SIG-M5 treated with dmso at 0.1 percent for 504 hours (cell line): Measurements from ENCODE around the gene PSMD8.

ENCODE experiments used
- DNase-seq: peaks from one replicate; lab custom pipeline; 2025; ENCODE audit not compliant: unreplicated experiment; lab: John Stamatoyannopoulos, UW

The PSMD8 gene

DNA sequence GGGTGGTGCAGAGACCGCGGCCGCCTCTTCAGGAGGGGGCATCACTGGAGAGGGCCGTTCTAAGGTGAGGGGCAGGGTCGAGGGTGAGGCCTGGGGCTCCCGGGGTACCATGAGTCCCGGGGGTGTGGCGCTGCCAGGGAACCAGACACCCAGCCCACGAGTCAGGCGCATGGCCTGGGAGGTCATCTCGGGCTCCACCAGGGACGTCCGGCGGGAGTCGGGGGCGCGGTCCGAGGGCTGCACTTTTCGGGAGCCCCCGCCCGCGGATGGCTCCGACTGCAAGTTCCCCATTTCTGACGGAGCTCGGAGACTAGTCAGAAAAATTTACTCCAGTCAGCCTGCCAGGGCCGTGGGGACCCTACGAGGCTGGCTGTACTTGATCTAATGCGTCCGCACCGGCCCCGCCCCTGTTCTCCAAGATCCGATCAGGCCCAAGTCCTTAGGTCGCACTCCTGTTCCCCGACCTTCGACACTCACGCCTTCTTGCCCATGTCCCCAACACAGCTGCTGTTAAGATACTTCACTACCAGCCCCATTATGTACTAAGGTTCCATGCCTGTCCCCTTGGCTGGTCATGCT, 12.7 kb downstream of the PSMD8 start:
- peak; percentile 33 for DNase-seq

DNA sequence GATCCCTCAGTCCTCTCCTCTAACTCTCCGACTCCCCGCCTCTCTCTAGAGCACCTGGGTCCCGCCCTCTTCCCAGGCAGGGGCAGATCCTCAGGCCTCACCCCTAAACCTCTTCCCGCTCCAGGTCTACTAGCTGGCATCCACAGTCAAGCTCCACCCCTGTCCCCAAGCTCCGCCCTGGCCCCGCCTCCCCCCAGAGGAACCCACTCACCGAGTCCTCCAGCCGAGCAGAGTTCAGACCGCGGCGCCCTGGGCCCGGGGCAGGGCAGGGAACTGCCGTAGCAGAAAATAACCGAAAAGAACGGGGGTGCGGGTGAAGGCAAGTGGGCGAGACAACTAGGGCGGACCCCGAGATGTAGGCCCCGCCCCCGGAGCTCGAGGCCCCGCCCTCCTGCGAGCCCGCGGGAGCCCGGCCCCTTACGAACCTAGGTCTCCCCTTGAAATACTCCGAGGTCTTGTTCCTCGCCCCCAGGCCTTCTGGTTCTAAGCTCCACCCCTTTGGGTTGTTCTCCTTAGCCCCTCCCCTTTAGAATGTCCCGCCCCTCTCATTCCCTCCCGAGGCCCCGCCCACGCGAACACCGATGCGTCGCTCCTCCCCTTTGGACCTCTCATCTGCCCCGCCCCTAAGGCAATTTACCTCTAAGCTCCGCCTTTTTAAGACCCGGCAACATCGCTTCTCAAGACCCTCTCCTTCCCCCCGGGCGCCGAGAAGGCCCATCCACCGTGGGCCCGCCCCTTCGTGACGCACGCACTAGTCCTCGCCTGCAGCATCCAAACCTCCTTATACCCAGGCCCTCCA, 13.4 kb downstream of the PSMD8 start, which contains the start of gene GGN:
Gene GGN, minus strand, starts transcription at position 485 of the 799 bp plus-strand sequence. CDS start 773 bp downstream, outside the sequence.
- peak; percentile 73 for DNase-seq

DNA sequence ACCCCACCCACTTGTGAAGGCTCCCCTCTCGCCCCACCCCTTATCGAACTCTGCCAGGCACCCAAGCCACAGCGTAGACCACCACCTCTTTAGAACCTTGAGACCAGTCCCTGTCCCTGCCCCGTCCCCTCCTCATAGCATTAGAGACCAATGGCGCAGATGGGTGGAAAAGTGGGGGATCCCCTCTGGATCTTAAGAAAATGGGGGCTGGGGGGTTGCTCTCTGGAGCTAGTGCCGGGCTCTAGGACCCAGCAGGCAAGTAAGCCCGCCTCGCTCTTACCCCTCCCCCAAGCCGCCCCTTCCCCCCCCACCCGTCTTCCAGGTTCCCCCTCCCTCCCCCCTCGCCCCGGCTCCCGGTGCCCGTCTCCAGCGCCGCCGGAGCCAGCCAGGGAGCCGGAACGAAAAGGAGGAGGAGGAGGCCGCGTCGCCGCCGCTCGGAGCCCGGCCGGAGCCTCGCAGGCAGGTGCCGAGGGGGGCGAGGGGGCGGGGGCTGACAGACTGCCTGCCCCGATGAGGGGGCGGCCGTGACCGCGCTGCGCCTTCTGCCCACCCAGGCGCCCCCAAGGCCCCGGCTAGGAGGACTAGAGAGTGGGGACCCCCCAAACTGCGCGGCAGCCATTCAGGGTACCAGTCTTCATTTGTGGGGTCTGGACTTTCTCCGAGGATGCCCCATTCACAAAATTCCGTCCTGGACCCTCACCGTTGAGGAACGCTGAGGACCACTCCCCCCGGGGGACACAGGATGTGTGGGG, 14.2 kb downstream of the PSMD8 start, which contains the start of gene SPRED3:
Gene SPRED3, plus strand, starts transcription at position 349 of the 752 bp plus-strand sequence. CDS start 1,606 bp downstream, outside the sequence.
- no peak for DNase-seq

DNA sequence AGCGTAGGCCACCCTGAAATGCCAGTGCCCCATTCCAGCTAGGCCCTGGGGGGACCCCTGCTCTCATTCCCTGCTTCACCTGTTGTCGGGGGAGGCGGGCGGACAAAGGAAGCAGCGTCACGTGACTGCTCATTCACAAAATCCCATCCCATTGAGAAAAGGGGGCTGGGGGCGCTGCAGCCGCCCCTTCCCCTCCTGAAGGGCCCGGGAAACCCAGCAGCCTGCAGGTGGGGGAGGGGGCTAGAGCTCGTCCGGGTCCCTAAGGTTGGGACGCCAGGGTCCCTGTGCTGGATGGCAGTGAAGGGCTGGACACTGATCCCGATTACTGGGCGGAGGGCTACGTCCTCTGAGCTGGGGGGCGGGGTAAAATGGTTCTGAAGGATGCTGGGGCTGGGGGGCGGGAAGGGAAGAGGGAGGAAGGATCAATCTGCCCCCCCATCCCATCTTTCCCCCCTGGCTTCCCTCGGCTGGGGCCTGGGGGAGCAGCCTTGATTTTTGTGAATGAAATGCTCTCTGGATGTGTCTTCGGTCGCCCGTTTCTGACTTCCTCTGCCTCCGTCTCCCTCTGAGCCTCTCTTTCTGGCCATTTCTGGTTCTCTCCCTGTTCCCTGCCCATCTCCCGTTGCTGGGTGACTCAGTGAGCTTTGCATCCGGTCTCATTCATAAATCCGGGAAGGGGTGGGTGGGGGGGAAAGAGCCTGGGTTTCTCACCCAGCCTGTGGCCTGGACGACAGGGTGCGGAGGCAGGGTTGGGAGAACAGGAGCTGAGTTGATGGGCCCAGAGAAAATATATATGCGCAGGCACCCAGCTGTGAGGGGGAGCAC, 14.9 kb downstream of the PSMD8 start:
- no peak for DNase-seq

DNA sequence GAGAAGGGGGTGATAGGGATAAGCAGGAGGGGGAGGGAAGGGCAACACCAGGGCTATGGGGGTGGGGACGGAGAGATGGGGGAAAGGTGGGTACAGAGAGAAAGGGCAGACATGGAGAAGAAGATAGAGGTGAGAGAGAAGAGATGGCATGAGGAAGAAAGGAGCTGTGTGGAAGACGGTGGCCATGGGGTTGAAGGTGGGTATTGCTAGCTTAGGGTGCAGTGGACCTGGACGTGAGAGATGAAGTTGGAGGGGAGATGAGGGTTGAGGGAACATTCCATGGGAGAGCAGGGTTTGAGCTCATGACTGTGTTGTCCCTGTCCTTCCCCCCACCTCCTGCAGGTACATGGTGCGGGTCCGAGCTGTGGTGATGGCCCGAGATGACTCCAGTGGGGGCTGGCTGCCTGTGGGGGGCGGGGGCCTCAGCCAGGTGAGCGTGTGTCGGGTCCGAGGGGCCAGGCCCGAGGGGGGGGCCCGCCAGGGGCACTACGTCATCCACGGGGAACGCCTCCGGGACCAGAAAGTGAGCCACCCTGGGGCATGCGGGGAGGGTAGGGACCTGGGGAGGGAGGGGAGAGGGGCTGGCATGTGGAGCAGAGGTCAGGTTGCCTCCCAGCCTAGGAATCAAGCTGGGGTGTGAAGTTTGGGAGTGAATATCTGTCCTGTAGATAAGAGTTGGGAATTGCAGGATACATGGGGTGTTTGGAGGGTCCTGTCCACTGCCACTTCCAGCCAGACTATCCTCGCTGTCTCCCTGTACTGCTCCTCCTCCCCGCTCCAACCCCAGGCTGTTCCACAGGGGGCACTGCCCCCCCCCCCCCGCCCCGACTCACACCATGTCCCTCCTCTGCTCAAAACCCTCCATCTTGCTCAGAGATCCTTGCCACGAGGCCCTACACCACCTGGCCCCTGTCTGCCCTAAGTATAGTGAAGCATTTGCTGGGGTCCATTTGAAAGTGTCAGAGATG, 15.9 kb downstream of the PSMD8 start:
- no peak for DNase-seq

DNA sequence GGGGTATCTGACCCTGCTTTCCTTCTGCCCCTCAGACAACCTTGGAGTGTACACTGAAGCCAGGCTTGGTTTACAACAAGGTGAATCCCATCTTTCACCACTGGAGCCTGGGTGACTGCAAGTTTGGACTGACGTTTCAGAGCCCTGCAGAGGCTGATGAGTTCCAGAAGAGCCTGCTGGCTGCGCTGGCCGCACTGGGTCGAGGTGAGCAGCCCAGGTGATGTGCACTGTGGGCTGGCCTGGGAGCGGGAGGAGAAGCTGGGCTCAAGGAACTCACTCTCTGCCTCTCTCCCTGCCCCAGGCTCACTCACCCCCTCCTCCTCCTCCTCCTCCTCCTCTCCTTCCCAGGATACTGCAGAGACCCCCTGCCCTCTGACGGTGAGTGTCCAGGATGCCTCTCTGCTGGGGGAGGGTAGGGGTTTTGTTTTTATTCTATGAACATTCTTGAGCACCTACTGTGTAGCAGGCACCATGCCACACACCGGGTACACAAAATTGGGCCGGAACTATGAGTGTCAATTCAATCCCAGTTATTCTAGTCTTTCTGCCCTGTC, 17.6 kb downstream of the PSMD8 start:
- no peak for DNase-seq

DNA sequence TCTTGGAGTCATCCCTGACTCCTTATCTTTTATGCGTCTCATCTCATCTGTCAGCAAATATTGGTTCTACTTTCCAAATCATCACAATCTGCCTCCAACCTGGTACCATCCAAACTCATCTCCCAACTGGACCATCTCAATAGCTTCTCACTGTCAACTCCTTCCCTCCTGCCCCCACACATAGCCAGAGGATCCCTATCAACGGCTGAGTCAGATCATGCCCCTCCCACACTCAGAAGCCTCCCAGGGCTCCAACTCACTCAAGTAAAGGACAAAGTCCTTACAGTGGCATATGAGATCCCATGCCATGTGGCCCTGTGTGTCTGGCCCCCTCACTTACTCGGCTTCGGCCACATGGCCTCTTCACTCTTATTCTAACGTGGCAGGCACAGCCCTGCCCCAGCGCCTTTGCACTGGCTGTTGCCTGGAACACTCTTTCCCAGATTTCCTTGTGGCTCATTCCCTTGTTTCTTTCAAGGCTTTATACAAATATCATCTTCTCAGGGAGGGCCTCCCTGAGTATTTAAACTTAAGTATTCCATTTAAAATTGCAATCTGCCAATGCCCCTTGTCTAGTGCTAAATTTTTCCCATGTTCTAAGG, 18.4 kb downstream of the PSMD8 start:
- no peak for DNase-seq

DNA sequence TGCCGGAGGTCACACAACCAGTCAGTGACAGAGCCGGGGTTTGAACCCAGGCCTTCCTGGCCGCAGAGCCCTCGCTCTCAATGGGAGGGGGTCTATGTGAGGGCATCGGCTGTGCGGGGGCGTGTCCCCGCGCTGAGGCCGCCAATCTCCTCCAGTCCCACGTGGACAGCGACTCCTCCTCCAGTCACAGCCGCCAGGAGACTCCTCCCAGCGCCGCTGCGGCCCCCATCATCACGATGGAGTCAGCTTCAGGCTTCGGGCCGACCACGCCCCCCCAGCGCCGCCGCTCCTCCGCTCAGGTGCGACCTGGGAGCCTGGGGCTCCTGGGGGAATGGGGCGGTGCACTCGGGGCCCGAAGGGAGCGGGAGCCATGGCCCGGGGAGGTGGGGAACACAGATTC, 20.1 kb downstream of the PSMD8 start:
- DNase-seq, result no peak

DNA sequence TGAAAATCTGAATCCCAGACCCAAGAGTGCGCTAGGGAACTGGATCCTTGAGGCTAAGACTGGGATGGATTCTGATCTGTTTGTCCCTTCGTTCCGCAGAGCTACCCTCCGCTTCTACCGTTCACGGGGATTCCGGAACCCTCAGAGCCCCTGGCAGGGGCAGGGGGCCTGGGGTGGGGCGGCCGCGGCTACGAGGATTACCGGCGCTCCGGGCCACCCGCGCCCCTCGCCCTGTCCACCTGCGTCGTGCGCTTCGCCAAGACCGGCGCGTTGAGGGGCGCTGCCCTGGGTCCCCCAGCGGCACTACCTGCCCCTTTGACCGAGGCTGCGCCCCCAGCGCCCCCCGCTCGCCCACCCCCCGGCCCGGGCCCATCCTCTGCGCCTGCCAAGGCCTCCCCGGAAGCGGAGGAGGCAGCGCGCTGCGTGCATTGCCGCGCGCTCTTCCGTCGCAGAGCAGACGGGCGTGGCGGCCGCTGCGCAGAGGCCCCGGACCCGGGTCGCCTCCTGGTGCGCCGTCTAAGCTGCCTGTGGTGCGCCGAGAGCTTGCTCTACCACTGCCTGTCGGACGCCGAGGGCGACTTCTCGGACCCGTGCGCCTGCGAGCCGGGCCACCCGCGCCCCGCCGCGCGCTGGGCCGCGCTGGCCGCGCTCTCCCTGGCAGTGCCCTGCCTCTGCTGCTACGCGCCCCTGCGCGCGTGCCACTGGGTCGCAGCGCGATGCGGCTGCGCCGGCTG, 21.2 kb downstream of the PSMD8 start:
- DNase-seq, result no peak

DNA sequence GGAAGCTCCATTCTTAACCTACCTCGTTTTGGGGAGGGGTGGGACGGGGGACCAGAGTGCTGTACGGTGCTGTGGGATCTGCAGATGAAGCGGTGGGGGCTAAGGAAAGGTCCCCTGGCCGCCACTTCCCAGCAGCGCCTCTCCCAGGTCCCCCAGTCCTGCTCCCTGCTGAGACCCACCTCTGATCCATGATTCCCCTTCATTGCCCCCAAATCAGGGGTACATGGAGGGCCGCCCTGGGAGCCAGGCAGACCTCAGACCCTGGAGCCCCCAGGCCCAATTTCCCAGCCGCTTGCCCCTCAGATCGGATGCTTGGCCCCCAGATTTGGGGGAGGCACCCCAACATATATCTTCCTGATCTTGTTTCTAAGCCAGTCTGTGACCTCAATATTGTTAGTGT, 24.7 kb downstream of the PSMD8 start:
- DNase-seq, result no peak

DNA sequence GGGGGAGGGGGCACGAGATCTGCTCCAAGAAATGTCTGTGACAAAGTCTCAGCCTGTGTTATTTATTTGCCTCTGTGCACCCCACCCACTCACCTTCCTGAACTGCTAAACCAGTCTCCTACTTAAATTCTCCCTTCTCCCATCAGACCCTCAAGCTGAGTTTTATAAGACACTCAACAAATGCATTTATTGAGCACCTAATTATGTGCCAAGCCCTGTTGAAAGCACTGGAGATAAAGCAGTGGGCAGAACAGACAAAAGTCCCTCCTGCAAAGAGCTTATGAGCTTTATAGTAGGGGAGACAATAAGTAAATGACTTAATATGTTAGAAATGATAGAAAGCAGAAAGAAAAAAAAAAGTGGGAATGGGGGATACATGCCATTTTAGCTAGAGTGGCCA, 25.2 kb downstream of the PSMD8 start:
- no peak for DNase-seq

DNA sequence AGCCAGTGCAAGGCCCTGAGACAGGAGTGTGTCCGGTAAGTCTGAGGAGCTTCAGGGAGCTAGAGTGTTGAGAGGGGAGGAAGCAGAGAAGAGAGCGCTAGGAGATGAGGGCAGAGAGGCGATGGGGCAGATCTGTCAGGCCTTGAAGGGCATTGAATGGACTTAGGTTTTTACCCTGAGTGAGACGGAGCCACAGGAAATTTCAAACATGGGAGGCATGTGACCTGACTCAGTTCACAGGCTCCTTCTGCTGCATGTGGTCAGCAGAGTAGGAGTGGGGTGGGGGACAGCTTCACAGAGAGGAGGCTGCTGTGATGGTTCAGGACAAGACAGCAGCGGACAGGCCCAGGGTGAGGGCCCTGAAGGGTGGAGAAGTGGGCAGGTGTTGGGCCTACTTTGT, 26.0 kb downstream of the PSMD8 start:
- no peak for DNase-seq

DNA sequence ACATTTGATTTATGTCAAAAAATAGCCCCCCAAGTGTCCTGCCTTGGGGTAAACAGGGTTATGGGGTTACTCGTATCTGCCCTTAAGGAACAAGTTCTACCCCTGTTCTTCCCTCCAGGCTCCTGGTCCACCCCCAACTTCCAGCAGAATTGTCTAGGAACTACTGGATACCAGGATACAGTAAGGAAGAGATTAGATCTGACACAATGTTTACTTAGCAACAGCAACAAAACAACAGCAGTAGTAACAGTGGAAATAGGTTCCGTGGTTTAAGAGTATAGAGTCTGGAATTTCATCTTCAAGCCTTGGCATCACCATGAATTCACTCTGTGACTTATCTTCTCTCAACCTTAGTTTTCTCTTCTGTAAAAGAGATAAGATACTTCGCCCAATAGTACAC, 26.8 kb downstream of the PSMD8 start:
- no peak for DNase-seq

DNA sequence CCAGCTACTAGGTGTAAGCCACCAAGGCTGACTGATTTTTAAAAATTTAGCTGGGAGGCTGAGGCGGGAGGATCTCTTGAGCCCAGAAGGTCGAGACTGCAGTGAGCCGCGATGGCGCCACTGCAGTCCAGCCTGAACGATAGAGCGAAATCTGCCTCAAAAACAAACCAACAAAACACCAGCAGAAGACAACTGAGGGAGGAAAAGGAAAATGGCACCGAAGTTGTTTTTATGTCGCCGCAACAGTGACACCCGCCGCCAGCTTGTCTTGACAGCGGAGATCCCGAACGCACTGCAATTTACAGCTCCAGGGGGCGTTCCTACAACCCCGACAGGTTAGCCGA, 28.2 kb downstream of the PSMD8 start:
- DNase-seq, result no peak

DNA sequence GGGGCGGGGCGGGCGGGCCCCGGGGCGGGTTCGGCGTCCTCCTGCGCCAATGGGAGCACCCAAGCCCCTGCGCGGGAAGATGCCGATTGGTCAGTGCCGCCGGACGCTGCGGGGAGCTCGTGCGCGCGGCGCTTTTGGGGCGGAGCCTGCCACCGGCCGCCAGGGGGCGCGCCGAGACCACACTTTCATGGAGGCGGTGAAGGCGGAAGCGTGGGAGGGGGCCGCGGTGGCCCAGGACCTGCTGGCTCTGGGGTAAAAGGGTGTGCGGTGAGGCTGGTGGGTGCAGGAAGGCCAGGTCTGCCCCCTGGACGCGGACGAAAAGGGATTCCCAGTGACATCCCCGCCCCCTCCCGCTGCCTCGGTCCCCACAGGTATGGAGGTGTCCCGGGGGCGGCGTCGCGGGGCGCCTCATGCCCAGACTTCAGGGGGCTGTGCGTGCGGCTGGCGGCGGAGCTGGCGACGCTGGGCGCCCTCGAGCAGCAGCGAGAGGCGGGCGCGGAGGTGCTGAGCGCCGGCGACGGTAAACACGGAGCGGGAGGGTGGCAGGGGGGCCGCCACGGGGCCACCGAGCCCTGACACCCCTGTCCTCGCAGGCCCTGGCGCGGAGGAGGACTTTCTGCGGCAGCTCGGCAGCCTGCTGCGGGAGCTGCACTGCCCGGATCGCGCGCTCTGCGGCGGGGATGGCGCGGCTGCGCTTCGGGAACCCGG, 28.8 kb downstream of the PSMD8 start, which contains the start of gene FAM98C:
Gene FAM98C, plus strand, starts transcription at position 127 of the 708 bp plus-strand sequence. Its CDS starts 61 bp downstream, at position 188.
- DNase-seq, result peak; percentile 93

DNA sequence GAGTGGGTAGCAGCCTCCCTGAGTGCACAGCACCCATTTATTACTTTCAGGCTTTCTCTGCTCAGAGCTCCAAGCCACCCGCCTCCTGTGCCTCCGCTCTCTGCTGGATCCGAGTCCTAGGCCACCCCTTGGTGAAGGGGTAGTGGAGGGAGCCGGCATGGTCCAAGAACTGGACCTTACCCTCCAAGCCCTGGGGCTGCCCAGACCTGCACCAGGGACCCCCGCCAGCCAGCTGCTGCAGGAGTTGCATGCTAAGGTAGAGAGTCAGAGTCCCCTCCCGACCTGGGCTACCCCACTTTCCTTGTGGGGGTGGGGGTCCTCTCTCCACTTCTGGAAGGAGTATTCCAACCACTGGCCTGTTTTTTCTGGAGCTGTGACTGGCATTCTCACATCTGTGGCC, 30.5 kb downstream of the PSMD8 start:
- no peak for DNase-seq

DNA sequence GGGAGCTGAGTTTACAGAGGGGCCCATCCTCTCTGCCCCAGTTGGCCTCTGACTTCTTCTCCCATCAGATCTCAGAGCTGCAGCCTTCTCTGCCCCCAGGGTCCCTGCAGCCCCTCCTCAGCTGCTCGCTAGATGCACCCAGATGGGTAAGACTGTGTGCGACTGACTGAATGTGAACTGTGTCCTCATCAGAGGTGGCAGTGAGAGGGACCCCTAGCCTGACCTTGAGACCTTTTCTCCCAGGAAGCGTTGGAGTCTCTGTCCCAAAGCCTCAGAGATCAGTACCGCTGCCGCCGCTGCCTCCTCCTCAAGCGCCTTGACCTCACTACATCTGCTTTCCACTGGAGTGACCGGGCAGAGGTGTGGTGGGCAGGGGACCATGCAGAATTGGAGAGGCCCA, 30.9 kb downstream of the PSMD8 start:
- DNase-seq, result no peak

DNA sequence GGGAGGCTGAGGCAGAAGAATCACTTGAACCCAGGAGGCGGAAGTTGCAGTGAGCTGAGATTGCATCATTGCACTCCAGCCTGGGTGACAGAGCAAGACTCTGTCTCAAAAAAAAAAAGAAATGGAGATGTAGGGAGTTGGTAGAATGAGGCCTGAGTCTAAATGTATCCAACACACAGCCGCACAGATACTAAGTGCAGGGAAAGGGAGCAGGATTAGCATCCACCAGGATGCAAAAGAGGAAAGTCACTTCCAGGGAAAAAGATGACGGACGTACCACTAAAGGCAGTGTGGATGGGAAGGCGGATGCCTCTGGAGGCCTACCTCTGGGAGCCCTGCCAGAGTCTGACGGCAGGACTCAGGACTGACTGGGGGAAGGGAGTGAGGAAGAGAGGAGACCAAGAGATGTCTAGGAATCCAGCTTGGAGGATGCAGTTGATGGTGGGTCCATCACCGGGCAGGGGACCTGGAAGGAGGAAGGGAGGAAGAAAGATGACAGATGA, 35.3 kb downstream of the PSMD8 start:
- DNase-seq, result no peak
